GM18909 (cell line): Measurements from ENCODE around the gene RSL24D1.
"Not testable (repeated sequence)": the region's sequence is repeated elsewhere in the genome, so short reads cannot be mapped to it uniquely, and the experiment has no call there.

Experiments used
- ATAC-seq: cut with Tn5 transposase; IDR thresholded peaks from one replicate; pipeline ENCODE4 v1.9.1; 2021; ENCODE audit warnings: mild to moderate bottlenecking; ENCODE audit not compliant: unreplicated experiment, poor library complexity

Gene RSL24D1

DNA sequence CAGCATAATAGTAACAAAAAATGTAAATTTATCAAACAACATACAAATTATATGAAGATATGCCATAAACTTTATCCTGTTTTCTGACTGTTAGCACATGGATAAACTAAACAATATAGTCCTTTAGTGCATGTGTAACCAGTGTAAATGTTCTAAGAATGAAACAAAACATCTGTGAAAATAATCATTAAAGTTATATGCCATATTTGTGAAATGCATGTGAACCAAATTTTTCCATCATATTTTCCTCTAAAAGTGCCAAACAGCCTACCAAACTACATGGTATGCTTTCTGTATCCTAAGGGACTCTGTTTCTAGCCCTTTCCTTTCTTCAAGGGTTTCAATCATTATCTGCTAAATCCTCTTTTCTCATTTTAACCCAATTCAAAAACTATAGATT, 23.9 kb upstream of the RSL24D1 start:
- no peak for ATAC-seq

GRCh38 chr15:55218056-55218455, 21.3 kb upstream of the RSL24D1 start:
- ATAC-seq: no peak

DNA sequence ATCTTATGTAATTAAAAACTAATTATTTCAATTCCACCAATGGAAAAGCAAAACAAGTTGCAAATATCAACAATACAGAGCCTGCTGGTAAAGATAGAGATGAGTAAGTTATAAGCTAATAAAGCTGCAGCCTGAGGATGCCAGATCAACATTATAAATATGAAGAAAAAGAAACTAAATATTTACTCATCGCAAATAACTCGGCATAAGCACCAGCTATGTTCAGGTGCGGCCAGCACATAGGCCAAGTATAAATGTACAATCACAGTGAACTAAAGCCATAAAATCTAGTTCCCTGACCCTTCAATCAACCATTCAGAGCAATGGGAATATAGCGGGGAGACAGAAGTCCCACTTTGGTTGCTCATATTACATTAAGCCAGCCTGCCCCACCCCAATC, 7.7 kb upstream of the RSL24D1 start:
- ATAC-seq: no peak

DNA sequence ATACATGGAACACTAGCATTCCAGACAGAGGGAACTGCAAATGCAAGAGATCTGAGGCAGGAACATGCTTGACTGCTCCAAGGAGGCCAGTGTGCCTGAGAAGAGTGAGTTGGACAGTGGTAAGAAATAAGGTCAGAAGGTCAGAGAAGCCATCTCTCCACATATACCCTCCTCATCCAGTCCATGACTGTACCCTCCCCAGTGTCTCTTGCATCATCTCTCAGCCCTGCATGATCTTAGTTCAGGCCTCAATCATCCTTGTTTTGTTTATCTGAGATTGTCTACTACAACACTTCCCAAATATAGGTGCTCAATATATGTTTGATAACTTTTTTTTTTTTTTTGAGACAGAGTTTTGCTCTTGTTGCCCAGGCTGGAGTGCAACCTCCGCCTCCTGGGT, 5.5 kb upstream of the RSL24D1 start:
- no peak for ATAC-seq

- no peak for ATAC-seq
Observed at GRCh38 chr15:55198706-55199105, 2.0 kb upstream of the RSL24D1 start.

DNA sequence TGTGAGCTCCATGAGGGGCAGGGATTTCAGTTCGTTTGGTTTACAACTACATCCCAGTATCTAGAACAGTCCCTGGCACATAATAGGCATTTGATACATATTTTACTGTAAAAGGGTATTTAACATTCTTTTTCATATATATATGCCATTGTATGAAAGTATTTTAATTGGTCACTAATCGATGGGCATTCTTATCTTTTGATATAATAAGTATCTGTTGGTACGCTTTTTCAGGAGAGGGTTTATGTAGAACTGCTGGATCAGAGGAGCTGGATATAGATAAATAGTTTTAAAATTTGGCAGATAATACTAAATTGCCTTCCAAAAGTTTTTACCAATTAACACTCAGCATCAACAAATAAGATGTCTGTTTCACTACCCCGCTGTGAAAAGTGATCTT, 978 bp upstream of the RSL24D1 start:
- no peak for ATAC-seq

DNA sequence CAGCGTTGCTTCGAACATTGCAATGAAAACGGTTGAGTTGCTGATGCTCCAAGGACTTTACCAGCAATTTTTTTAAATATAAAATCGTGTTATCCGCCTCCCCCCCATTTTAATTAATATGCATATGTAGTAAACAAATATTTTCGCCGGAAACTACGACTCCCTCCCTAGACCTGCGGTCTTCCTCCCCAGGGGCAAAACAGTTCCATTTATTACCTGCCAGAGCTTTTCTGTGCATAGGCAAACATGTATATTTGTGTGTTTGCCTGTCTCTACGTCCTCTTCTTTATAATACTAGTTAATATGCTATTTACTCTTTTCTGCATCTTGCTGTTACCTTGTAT, 593 bp upstream of the RSL24D1 start:
- ATAC-seq: peak; percentile 22

DNA sequence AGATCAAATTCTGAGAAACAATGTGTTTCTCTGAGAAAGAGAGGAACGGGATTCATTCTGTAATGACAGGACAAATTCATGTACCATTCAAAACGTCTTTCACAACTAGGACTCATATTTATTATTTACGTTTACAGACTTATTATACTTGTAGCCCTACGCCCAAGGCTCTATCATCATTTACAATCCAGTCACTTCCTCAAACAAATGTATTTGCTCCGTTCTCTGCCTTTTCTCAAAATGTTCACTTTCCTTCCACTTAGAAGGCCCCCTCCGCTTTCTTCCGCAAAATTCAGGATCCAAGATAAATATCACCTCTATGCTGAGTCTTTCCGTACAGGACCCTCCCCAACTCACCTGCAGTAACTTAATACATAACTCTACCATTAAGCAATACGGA, 745 bp downstream of the RSL24D1 start:
- ATAC-seq: no peak

GRCh38 chr15:55194256-55194655, 2.5 kb downstream of the RSL24D1 start:
- ATAC-seq: no peak

DNA sequence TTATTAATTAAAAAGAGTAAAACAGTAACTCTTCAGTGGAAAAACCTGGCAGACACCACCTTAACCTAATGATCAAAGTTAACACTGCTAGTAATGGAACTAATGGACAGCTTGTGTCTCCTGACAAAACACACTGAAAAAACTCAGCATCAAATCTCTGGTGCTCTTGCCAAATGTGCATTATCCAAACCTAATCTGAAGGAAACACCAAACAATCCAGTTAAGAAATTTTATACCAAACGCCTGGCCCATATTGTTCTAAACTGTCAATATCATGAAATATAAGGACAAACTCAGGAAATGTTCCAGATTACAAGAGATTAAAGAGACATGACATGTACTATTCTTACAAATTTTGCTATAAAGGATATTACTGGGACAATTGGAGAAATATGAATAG, 10.4 kb downstream of the RSL24D1 start:
- ATAC-seq: no peak

GRCh38 chr15:55183679-55184078, 13.1 kb downstream of the RSL24D1 start:
- no peak for ATAC-seq

- no peak for ATAC-seq
Observed at GRCh38 chr15:55179141-55179540, 17.6 kb downstream of the RSL24D1 start.

DNA sequence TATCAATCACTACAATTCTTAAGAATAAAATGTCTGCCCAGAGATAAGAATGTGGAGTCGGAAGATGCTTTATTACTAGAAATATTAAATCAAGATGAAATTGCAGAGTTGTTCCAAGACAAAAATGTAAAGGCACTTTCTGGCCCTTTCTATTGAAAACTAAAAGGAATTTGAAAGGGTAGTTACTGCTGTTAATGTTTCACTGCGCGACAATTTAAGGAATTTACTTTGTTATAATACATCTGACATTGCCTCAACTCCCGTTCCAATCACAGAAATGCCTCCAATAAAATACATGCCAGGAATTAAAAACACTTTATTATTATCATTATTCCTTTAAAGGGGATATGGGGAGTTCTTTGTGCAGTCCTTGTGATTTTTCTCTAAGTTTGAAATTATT, 26.4 kb downstream of the RSL24D1 start:
- no peak for ATAC-seq

DNA sequence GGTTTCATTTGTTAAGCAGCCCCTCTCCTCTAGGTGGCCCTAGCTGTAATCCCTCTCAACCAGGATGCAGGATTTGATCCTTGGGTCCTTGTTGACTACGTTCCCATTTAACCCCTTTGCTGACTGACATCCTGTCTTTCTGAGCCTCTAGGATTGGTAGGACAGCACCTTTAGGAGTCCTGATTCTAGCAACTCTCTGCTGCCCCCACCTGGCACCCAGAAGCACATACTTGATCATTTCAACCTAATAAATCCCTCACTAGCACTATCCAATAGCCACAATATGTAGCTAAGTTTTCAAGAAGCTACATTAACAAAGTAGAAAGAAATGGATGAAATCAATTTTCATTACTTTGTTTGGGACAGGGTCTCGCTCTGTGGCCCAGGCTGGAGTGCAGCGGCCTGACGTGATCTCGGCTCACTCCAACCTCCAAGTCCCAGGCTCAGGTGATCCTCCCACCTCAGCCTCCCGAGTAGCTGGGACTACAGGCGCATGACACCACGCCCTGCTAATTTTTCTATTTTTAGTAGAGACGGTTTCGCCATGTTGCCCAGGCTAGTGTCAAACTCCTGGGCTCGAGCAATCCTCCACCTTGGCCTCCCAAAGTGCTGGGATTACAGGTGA, 28.3 kb downstream of the RSL24D1 start:
- ATAC-seq: peak; percentile 89

GRCh38 chr15:55164284-55164683, 32.5 kb downstream of the RSL24D1 start:
- no peak for ATAC-seq

DNA sequence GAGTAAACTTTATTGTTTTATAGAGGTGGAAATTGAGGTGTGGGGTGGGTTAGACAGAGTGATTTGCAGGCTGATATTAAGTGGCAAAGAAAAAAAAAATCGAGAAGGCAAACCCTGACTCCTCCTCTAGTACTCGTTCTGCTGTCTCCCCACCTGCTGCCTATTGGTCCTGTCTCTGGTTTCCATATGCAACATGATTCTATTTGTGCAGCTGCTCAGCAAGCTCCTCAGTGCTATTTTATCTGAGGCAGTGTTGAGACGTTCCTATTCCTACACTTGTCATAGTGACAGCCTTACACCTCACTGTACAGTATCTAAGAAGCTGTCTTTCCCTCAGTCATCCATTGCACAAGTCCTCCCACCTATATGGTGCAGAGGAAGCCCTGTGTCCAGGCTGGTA, 45.1 kb downstream of the RSL24D1 start:
- no peak for ATAC-seq

GRCh38 chr15:55143132-55143531, 53.6 kb downstream of the RSL24D1 start:
- not testable (repeated sequence) for ATAC-seq

DNA sequence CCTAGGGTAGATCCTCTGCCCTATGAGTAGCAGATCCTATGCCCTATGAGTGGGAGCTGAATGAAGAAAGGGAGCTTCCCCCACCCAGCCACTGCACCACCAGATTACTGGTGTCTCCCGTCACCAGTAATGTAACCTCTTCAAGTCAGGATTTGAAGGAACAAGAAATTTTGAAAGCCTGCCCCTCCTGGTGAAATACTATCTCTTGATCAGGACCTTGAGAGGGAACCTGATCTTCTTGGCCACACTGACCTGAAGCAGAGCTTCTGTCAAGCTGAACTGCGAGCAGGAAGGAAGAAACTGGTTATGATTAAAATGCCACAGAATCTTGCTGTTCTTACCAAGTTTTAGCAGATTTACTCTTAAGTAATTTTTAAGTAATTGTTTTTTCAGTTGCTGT, 62.8 kb downstream of the RSL24D1 start:
- no peak for ATAC-seq

DNA sequence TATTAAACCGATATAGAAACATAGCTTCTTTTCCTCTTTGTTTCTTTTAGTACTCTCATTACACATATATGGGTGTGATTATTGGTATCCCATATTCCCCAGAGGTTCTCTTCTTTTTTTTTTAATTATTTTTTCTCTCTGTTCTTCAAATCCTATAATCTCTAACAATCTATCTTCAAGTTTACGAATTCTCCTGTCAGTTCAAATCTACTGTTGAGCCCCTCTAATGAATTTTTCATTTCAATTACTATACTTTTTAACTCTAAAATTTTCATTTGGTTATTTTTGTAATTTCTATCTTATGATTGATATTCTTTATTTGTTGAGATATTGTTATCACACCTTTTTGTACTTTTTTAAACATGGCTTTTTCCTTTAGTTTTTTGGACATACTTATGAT, 64.1 kb downstream of the RSL24D1 start:
- ATAC-seq: no peak
